Right cardiac atrium (tissue), 5 donors: ENCODE data around the gene RSPH4A. TPM values are rescaled to one million over a fixed set of nuclear protein-coding genes. Genes with fewer than 3 reads are reported as not detected.
"Not testable (repeated sequence)": the region's sequence is repeated elsewhere in the genome, so short reads cannot be mapped to it uniquely, and the experiment has no call there.

ENCODE experiments used
- ATAC-seq, 2 donors: fragments of 200-7000 bp; cut with Tn5 transposase; one replicate each; pipeline versions ENCODE4 v1.8.0 to v1.9.1; 2020; ENCODE audit warnings: moderate library complexity in 2 of 2, mild to moderate bottlenecking in 1 of 2
- DNase-seq, 3 donors: peaks; one replicate each; pipeline ENCODE4 v3.0.0-alpha.2; 2020
- H3K27ac ChIP-seq: one replicate; pipeline ENCODE4 v1.5.1; 2013; ENCODE audit warnings: mild to moderate bottlenecking, low read length, control low read depth, moderate library complexity
- H3K27me3 ChIP-seq: one replicate; pipeline ENCODE4 v1.6.1; 2013; ENCODE audit not compliant: control insufficient read depth, insufficient read depth
- H3K4me1 ChIP-seq: one replicate; pipeline ENCODE4 v1.6.1; 2013; ENCODE audit warnings: low read length; ENCODE audit not compliant: control insufficient read depth, insufficient read depth
- H3K4me3 ChIP-seq: one replicate; pipeline ENCODE4 v1.5.1; 2013; ENCODE audit warnings: low read length, control low read depth
- H3K9me3 ChIP-seq: one replicate; pipeline ENCODE4 v1.6.1; 2013; ENCODE audit warnings: low read length; ENCODE audit not compliant: control insufficient read depth
- WGBS: extraction: QIAGEN DNeasy Blood & Tissue Kit; methylation state at CpG from one replicate; pipeline ENCODE4 v1.1.7; 2013; 5-methylcytosine and 5-hydroxymethylcytosine counted together
- intact Hi-C, 4 donors: fragments of 100-400 bp; cut with DNase I; formaldehyde crosslinking; loops; one replicate each; pipeline versions ENCODE4 v1.11.0 to v1.14.0; 2022 to 2023
- polyA plus RNA-seq: library from polyadenylated mRNA; stranded (reverse); fragments of 200-250 nt; gene quantifications from one replicate; pipeline ENCODE4 v1.2.3, GENCODE V29; 2013
- total RNA-seq, 4 donors: library from RNA; stranded (reverse); fragmentation: NEBNext Ultra II Directional; extraction: Animal tissue kit (Norgen Biotek cat#: 25700); gene quantifications; one replicate each; pipeline ENCODE4 v1.2.1, GENCODE V29; 2021
- donor health status: healthy with polysubstance abuse.
- donor health status: DM: no; HTN: yes; CAD: no.
- donor health status: DM: no; HTN: no; CAD: no.
- donor health status: DM: no; HTN: yes; CAD: no; lungs with severe emphysema.
- donor health status: DM: yes; HTN: yes; CAD: no.

The RSPH4A gene
- total and polyA plus RNA-seq, 5 donors: 0.15 to 0.72 (median 0.20) TPM

GRCh38 chr6:116580198-116580597, 36.1 kb upstream of the RSPH4A start:
- ATAC-seq (no peak), DNase-seq (no peak)
- H3K27ac ChIP-seq: no peak overlapping the region
- H3K4me3 ChIP-seq: no peak overlapping the region
- H3K4me1 ChIP-seq: no peaks in the 10 kb centered on the region
- 78% methylated on average over 2 of the region's 2 CpGs for WGBS
- no peaks in the 10 kb centered on the region for H3K27me3 ChIP-seq
- no peaks in the 10 kb centered on the region for H3K9me3 ChIP-seq
- intact Hi-C loops: no loop called here

GRCh38 chr6:116586276-116586675, 30.0 kb upstream of the RSPH4A start:
- Histone ChIP-seq H3K9me3 (no peaks in the 10 kb centered on the region), H3K27me3 (no peaks in the 10 kb centered on the region), H3K4me1 (no peaks in the 10 kb centered on the region), H3K4me3 (no peak overlapping the region), H3K27ac (no peak overlapping the region)
- DNase-seq (no peak), ATAC-seq (no peak)
- intact Hi-C loops: no loop called here

- intact Hi-C loops: no loop called here
- 95% methylated on average over 2 of the region's 2 CpGs for WGBS
- Histone ChIP-seq H3K27ac (no peak overlapping the region), H3K4me3 (no peak overlapping the region), H3K27me3 (no peaks in the 10 kb centered on the region), H3K9me3 (no peaks in the 10 kb centered on the region), H3K4me1 (no peaks in the 10 kb centered on the region)
- no peak for DNase-seq
- ATAC-seq: no peak
Observed at GRCh38 chr6:116586738-116587137, 29.5 kb upstream of the RSPH4A start.

GRCh38 chr6:116595247-116595646, 21.0 kb upstream of the RSPH4A start:
- Histone ChIP-seq H3K9me3 (no peaks in the 10 kb centered on the region), H3K4me1 (no peaks in the 10 kb centered on the region), H3K27ac (no peak overlapping the region), H3K4me3 (no peak overlapping the region), H3K27me3 (no peaks in the 10 kb centered on the region)
- ATAC-seq: no peak
- WGBS: 95% methylated on average over 3 of the region's 3 CpGs
- DNase-seq: no peak
- intact Hi-C loops: no loop called here

- H3K4me1 ChIP-seq: no peaks in the 10 kb centered on the region
- H3K9me3 ChIP-seq: no peaks in the 10 kb centered on the region
- H3K27me3 ChIP-seq: no peaks in the 10 kb centered on the region
- 71% methylated on average over 4 of the region's 4 CpGs for WGBS
- ATAC-seq (no peak), DNase-seq (no peak)
- no peak overlapping the region for H3K4me3 ChIP-seq
- no peak overlapping the region for H3K27ac ChIP-seq
- intact Hi-C loops: no loop called here
Observed at GRCh38 chr6:116596815-116597214, 19.5 kb upstream of the RSPH4A start.

GRCh38 chr6:116603916-116604315, 12.4 kb upstream of the RSPH4A start:
- H3K27ac ChIP-seq, H3K9me3 ChIP-seq, H3K4me3 ChIP-seq, ATAC-seq, H3K4me1 ChIP-seq, DNase-seq, H3K27me3 ChIP-seq, intact Hi-C loops: not testable (repeated sequence)
- 92% methylated on average over 3 of the region's 3 CpGs for WGBS

- ATAC-seq, intact Hi-C loops, H3K27me3 ChIP-seq, DNase-seq, H3K4me1 ChIP-seq, H3K9me3 ChIP-seq, H3K27ac ChIP-seq, H3K4me3 ChIP-seq: not testable (repeated sequence)
- WGBS: 91% methylated on average over 3 of the region's 3 CpGs
Observed at GRCh38 chr6:116604868-116605267, 11.4 kb upstream of the RSPH4A start.

- Histone ChIP-seq H3K9me3 (no peaks in the 10 kb centered on the region), H3K27me3 (no peaks in the 10 kb centered on the region), H3K4me3 (no peak overlapping the region), H3K4me1 (no peaks in the 10 kb centered on the region), H3K27ac (no peak overlapping the region)
- DNase-seq (no peak), ATAC-seq (no peak)
- intact Hi-C loops: no loop called here
- 98% methylated on average over 4 of the region's 4 CpGs for WGBS
Observed at GRCh38 chr6:116605935-116606334, 10.3 kb upstream of the RSPH4A start.

GRCh38 chr6:116611056-116611455, 5.2 kb upstream of the RSPH4A start:
- no peak overlapping the region for H3K27ac ChIP-seq
- intact Hi-C loops: no loop called here
- ATAC-seq (no peak), DNase-seq (no peak)
- H3K4me1 ChIP-seq: no peaks in the 10 kb centered on the region
- WGBS: 60% methylated on average over 4 of the region's 4 CpGs
- H3K27me3 ChIP-seq: no peaks in the 10 kb centered on the region
- H3K9me3 ChIP-seq: no peaks in the 10 kb centered on the region
- H3K4me3 ChIP-seq: no peak overlapping the region

GRCh38 chr6:116616737-116617053, 416 bp downstream of the RSPH4A start:
- Histone ChIP-seq H3K4me3 (peak overlapping the region; percentile 58), H3K27me3 (no peaks in the 10 kb centered on the region), H3K27ac (no peak overlapping the region), H3K9me3 (no peaks in the 10 kb centered on the region), H3K4me1 (no peaks in the 10 kb centered on the region)
- ATAC-seq: peak in 1 of 2 donors; percentile 46
- DNase-seq: peak; percentile 21 to 63 (median 54)
- intact Hi-C loops: no loop called here
- WGBS: 2% methylated on average over 16 of the region's 16 CpGs

GRCh38 chr6:116624036-116624805, 7.9 kb downstream of the RSPH4A start:
- H3K4me1 ChIP-seq: no peaks in the 10 kb centered on the region
- no peaks in the 10 kb centered on the region for H3K9me3 ChIP-seq
- H3K27me3 ChIP-seq: no peaks in the 10 kb centered on the region
- no peak overlapping the region for H3K27ac ChIP-seq
- ATAC-seq (no peak), DNase-seq (no peak)
- 57% methylated on average over 3 of the region's 3 CpGs for WGBS
- intact Hi-C loops: no loop called here
- H3K4me3 ChIP-seq: no peak overlapping the region

- no peak for DNase-seq
- Histone ChIP-seq H3K4me1 (peaks cover 2% of the 10 kb centered on the region), H3K4me3 (no peak overlapping the region), H3K27ac (no peak overlapping the region), H3K27me3 (no peaks in the 10 kb centered on the region), H3K9me3 (no peaks in the 10 kb centered on the region)
- no peak for ATAC-seq
- intact Hi-C loops: no loop called here
- WGBS: 94% methylated on average over 3 of the region's 3 CpGs
Observed at GRCh38 chr6:116625872-116626271, 9.6 kb downstream of the RSPH4A start.
